ENCODE data around the gene RAD51B. TPM values are rescaled to one million over a fixed set of nuclear protein-coding genes. Genes with fewer than 3 reads are reported as not detected.

Gene RAD51B
- total RNA-seq, 1 experiment from 2014 or later: 29.9 TPM

GRCh38 chr14:68111097-68111852 is 291.7 kb downstream of the RAD51B start:
- TF ChIP-seq CTCF (conservative IDR thresholded peaks at IDR 0.05) (no peak), EZH2 (IDR thresholded peaks at IDR 0.05; ENCODE audit: low read depth) (no peak)
- POLR2A ChIA-PET (ENCODE audit: unreplicated experiment): no interaction called here
- BruUV-seq (replicated peaks): no TSS peak

GRCh38 chr14:68111853-68112270 is 292.3 kb downstream of the RAD51B start:
- no peak for DNase-seq
- no peak overlapping the region for H3K4me2 ChIP-seq
- H3K4me1 ChIP-seq (replicated peaks; ENCODE audit: insufficient read depth): no peaks in the 10 kb centered on the region
- BruUV-seq (replicated peaks): no TSS peak
- CTCF ChIA-PET: no interaction called here
- H3K27me3 ChIP-seq (ENCODE audit: insufficient read depth, low read depth): no peaks in the 10 kb centered on the region
- H3K27ac ChIP-seq: no peak overlapping the region
- no peak overlapping the region for H3K4me3 ChIP-seq
- POLR2A ChIA-PET (ENCODE audit: unreplicated experiment): no interaction called here
- no peaks in the 10 kb centered on the region for H3K9me3 ChIP-seq (ENCODE audit: insufficient read depth, low read depth)
- intact Hi-C loops (cut with micrococcal nuclease; ENCODE audit: unreplicated experiment): no loop called here
- H3F3A ChIP-seq (ENCODE audit: insufficient read depth, low read depth): no peaks in the 10 kb centered on the region
- H3K79me2 ChIP-seq (ENCODE audit: low read depth): no peaks in the 10 kb centered on the region
- H4K20me1 ChIP-seq (ENCODE audit: insufficient read depth): no peaks in the 10 kb centered on the region
- no peaks in the 10 kb centered on the region for H3K36me3 ChIP-seq (ENCODE audit: low read depth)
- no peak overlapping the region for H2AFZ ChIP-seq
- TF ChIP-seq EZH2 (IDR thresholded peaks at IDR 0.05; ENCODE audit: low read depth): no peak
- no peak for TF ChIP-seq CTCF (conservative IDR thresholded peaks at IDR 0.05)
- H3K9me2 ChIP-seq (ENCODE audit: insufficient read depth): no peaks in the 10 kb centered on the region

More at GRCh38 chr14:68111097-68111852, 291.7 kb downstream of the RAD51B start:
- CTCF ChIA-PET: no interaction called here
- Histone ChIP-seq H3K4me3 (no peak overlapping the region), H3K9me2 (ENCODE audit: insufficient read depth) (no peaks in the 10 kb centered on the region), H3K36me3 (ENCODE audit: low read depth) (no peaks in the 10 kb centered on the region), H2AFZ (no peak overlapping the region), H3K4me1 (replicated peaks; ENCODE audit: insufficient read depth) (no peaks in the 10 kb centered on the region), H3K4me2 (no peak overlapping the region), H3K79me2 (ENCODE audit: low read depth) (no peaks in the 10 kb centered on the region), H3K27ac (no peak overlapping the region), H3F3A (ENCODE audit: insufficient read depth, low read depth) (no peaks in the 10 kb centered on the region), H3K9me3 (ENCODE audit: insufficient read depth, low read depth) (no peaks in the 10 kb centered on the region), H3K27me3 (ENCODE audit: insufficient read depth, low read depth) (no peaks in the 10 kb centered on the region), H4K20me1 (ENCODE audit: insufficient read depth) (no peaks in the 10 kb centered on the region)
- intact Hi-C loops (cut with micrococcal nuclease; ENCODE audit: unreplicated experiment): no loop called here
- DNase-seq: no peak

GRCh38 chr14:68112442-68112841 is 292.9 kb downstream of the RAD51B start:
- TF ChIP-seq EZH2 (IDR thresholded peaks at IDR 0.05; ENCODE audit: low read depth) (no peak), CTCF (conservative IDR thresholded peaks at IDR 0.05) (no peak)
- Histone ChIP-seq H4K20me1 (ENCODE audit: insufficient read depth) (no peaks in the 10 kb centered on the region), H3K4me3 (no peak overlapping the region), H3K27ac (no peak overlapping the region), H2AFZ (no peak overlapping the region), H3K79me2 (ENCODE audit: low read depth) (no peaks in the 10 kb centered on the region), H3K36me3 (ENCODE audit: low read depth) (no peaks in the 10 kb centered on the region), H3K27me3 (ENCODE audit: insufficient read depth, low read depth) (no peaks in the 10 kb centered on the region), H3K9me2 (ENCODE audit: insufficient read depth) (no peaks in the 10 kb centered on the region), H3K9me3 (ENCODE audit: insufficient read depth, low read depth) (no peaks in the 10 kb centered on the region), H3K4me1 (replicated peaks; ENCODE audit: insufficient read depth) (no peaks in the 10 kb centered on the region), H3F3A (ENCODE audit: insufficient read depth, low read depth) (no peaks in the 10 kb centered on the region), H3K4me2 (no peak overlapping the region)
- ChIA-PET CTCF (no interaction called here), POLR2A (ENCODE audit: unreplicated experiment) (no interaction called here)
- BruUV-seq (replicated peaks): no TSS peak
- no peak for DNase-seq
- intact Hi-C loops (cut with micrococcal nuclease; ENCODE audit: unreplicated experiment): no loop called here
